GM19438 (cell line): ENCODE measurements around the gene PLA2G4C.

ENCODE experiments used
- ATAC-seq: cut with Tn5 transposase; IDR thresholded peaks from one replicate; pipeline ENCODE4 v1.9.1; 2021; ENCODE audit warnings: low read depth; ENCODE audit not compliant: unreplicated experiment

The PLA2G4C gene, protein sequence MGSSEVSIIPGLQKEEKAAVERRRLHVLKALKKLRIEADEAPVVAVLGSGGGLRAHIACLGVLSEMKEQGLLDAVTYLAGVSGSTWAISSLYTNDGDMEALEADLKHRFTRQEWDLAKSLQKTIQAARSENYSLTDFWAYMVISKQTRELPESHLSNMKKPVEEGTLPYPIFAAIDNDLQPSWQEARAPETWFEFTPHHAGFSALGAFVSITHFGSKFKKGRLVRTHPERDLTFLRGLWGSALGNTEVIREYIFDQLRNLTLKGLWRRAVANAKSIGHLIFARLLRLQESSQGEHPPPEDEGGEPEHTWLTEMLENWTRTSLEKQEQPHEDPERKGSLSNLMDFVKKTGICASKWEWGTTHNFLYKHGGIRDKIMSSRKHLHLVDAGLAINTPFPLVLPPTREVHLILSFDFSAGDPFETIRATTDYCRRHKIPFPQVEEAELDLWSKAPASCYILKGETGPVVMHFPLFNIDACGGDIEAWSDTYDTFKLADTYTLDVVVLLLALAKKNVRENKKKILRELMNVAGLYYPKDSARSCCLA

DNA sequence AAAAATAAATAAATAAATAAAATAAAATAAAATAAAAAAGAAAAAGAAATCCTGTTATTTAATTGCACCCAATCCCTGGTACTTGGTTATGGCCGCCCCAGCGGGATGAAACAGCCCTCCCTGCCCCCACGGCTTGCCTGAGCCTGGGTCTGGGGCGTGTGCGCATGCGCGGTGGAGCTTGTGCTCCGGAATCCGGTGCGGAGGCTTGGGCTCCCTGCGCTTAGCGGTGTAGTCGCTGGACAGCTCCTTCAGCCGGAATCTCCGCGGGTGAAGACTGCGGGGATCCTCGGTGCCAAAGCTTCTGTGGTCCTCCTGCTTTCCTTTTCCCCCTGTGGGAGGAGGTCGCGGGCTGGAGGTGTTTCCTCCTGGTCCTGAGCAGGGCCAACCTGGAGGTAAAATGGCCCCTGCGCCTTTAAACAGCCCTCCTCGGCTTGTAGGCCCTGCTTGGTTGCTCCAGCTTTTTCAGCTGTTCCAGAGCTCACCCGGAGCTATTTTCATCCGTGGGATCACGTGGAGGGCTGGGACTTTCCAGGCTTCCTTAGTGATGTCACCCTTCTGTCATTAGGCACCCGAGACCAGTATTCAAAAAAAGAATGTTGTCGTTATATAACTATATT lies at the start of gene PLA2G4C:
Gene PLA2G4C (minus strand): TSS at position 468 of the 617 bp plus-strand sequence. CDS start 4,288 bp downstream, outside the sequence.
- no peak for ATAC-seq

DNA sequence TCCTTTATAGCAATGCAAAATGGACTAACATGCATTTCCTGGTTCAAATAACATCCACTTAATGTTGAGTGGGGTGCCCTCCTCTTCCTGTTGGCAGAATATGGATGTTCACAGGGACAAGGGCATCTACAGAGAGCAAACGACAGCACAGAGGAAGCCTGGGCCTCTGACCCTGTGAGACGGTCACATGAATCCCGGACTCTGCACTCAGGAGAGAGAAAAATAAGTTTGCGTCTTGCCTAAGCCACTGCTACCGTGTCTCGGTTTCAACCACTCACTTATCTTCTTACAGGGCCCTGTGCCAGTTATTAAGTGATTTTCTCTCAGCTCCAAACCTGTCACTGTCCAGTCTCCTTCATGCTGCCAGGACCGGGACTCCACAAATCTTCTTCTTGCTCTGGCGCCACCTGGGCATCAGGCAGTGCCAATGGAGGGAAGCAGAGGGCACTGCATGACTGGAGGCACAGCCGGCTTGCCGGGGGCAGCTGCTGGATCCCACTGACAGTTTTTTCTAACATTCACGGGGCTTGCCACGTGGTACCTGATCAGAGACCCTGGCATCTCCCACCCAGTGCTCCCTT lies 47.7 kb upstream of the PLA2G4C start:
- ATAC-seq: no peak

DNA sequence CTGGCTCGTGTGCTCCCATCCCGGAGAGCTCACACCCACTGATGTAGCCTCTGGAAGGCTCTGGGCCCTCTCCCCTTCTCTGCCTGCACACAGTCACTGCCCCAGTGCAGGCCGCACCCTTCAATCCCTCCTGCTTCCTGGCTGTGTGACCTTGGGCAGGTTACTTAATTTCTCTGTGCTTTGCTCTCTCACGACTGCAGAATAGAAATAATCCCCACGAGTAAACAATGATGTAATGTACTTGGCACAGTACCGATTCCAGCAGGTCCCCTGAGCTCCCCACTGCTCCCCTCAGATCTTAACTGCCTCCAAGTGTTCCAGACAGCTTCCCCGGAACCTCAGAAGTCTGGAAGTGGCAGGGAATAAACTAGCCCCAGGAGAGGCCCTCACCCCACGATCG lies 43.4 kb upstream of the PLA2G4C start:
- ATAC-seq: no peak

DNA sequence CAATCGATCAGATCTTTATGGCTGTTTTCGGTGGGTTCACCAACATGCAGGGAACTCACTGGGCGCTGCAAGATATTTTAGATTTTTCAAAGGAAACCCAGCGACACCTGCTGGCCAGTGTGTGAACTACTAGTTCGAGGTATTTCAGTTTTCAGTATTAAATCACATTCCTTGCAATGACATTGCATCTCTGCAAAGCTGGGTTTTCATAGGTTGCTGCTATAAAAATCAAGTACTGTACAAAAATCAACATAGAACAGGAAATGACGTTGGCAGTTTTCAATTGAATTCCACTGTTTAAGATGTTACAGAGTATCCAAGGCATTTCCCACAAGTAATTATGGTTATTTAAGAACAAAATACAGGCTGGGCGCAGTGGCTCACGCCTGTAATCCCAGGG lies 41.9 kb upstream of the PLA2G4C start:
- no peak for ATAC-seq

DNA sequence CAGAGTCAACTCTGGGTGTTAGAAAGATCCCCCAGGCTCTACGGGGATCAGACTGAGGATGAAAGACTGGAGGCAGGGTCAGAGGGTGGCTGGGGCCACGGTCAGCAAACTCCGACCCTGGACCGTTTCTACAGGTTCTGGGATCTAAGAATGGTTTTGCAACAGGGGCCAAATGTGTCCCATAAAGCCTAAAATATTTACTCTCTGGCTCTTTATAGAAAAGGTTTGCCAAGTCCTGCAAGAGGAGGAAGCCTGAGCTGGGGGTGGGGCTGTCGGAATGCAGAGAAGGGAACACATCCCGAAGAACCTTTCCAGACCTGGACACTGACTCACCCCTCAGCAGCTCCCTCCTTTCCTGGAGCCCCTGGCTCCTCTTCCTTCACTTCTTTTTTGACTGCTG lies 38.8 kb upstream of the PLA2G4C start:
- ATAC-seq: no peak

DNA sequence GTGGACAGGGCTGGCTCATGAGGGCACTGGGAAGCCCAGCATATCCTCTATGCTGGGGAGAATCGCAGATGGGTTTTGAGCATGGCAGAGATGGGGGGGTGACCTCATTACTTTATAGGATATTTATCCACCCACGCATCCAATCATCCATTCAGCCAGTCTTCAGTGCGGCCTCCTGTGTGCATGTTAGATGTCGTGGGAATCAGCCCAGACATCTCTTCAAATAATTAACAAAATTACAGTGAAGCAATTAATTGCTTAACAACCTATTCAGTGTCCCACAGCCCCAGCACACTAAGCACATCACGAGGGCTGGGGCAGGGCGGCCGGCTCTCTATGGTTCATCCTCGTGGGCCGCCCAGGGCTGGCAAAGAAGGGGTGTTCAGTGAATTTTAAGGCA lies 38.0 kb upstream of the PLA2G4C start:
- no peak for ATAC-seq

DNA sequence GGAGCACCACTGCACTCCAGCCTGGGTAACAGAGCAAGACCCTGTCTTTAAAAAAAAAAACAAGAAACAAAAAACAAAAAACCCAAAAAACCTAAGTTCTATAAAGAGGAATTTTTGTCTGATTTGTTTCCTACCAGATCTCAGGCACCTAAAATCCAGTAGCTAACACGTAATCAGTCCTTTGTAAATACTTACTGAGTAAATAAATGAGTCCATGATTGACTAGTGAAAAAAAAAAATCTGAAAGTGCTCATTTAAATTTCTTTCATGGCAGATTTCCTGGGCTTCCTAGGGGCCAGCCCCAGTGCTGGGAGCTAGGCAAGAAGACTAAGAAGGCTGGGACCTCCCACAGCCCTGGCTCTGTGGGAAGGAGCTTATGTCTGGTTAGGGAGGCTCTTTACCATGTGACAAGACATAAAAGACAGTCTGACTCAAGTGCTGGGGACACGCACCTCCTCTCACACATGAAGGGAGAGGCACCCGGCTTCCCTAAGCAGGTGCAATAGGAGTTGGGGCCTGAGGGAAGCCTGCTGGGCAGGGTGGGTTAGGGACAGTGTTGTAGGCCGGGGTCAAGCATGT lies 37.1 kb upstream of the PLA2G4C start:
- no peak for ATAC-seq

DNA sequence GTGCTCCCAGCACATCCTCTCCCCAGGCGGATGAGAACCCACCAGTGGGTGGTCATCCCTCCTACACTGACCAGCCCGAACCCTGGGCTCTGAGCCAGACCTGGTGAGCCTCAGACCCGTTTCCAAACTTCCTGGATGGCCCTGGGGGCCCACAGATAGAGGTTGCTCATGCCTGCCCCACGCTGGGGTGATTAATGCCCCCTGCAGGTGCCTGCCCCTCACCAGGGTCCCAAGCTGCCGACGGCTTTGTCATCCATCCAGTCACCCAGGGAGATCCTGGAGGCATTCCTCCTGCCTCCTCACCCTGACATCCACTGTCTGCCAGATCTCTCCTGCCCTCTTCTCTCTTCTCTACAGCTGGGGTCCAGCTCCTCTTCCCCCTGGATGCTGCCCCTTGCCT lies 28.4 kb upstream of the PLA2G4C start:
- no peak for ATAC-seq

DNA sequence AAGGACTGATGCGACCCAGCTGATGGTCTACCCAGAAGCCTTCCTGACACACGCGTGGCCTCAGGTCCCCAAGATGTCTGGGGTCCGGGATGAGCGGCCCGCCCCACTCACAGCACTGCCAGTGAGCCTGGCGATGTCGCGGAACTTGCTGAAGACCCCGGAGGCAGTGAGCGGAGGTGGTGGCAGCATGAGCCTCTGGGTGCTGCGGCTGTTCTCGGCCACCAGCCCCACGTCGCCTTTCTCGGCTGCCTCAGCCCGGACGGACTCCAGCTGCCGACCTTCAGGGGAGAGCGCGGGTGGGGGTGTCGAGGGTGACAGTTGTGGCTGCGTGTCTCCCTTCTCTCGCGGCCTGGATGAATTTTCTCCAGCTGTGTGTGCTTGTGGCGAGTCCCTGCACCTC lies 26.8 kb upstream of the PLA2G4C start:
- no peak for ATAC-seq

DNA sequence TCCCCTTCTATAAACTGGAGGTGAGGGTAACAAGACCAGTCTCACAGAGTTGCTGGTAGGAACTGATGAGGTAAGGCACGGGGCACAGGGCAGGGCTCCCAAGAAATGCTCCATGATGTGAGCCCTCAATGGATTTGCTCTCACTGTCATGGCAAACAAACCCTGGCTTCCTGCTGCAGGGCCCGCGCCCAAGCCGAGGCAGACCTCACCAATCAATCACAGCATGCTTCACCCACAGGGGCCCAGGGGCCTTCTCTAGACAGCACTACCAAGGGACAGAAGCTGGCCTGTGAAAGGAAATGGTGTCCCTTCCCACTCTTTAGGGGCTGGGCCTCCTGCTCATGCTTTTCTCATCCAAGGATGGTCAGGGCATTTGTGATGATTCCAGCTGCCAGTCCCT lies 25.9 kb upstream of the PLA2G4C start:
- no peak for ATAC-seq

DNA sequence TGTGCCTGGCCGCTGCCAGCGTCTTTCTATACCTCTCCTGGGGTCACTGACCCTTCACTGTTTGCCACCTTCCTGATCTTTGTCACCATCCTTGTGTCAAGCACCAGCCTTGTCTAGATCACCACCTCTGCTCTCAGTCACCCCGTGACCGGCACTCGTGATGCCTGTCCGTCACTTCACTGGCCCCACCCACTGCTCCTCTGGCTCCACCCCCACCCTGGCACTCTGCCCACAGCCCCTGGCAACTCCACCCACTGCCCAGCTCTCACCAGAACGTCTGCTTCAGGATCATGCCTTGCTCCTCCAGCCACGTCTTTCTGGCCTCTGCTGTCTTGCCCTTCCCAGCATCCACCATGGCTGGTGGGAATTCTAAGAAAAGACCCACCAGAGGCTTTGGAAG lies 24.8 kb upstream of the PLA2G4C start:
- ATAC-seq: no peak

DNA sequence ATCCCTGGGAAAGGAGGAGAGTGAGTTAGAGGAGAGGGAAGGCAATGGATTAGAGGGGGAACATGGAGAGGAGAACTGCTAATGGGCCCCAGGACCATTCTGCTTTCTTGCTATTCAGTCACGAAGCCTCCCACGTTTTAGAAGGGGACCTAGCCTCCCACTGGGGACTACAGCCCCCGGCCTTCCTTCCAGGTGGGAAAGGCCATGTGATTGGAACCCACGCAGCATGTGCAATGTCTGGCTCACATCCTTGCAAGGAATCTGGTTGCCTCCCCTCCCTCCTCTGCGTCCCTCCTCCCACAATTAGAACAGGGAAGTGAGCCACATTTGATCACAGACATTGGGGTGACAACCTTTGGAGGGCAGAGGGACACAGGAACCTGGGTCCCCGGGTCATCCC lies 22.5 kb upstream of the PLA2G4C start:
- no peak for ATAC-seq

DNA sequence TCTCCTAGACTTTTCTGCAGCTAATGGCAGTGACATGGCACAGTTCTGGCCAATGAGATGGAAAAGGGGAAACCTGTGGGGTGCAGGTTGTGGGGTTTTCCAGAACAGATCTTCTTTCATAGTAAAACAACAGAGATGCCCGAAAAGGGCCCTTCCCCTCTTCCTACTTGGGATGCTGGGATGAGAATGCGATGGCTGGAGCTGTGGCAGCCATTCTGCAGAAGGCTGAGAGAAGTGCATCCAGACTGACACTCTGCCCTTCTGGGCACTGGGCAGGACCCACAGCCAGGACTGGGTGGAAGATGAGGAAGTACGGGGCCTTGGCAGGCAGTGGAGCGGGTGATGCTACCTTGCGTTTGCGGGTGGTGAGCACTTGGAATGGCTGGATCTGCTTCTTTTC lies 16.9 kb upstream of the PLA2G4C start:
- no peak for ATAC-seq

DNA sequence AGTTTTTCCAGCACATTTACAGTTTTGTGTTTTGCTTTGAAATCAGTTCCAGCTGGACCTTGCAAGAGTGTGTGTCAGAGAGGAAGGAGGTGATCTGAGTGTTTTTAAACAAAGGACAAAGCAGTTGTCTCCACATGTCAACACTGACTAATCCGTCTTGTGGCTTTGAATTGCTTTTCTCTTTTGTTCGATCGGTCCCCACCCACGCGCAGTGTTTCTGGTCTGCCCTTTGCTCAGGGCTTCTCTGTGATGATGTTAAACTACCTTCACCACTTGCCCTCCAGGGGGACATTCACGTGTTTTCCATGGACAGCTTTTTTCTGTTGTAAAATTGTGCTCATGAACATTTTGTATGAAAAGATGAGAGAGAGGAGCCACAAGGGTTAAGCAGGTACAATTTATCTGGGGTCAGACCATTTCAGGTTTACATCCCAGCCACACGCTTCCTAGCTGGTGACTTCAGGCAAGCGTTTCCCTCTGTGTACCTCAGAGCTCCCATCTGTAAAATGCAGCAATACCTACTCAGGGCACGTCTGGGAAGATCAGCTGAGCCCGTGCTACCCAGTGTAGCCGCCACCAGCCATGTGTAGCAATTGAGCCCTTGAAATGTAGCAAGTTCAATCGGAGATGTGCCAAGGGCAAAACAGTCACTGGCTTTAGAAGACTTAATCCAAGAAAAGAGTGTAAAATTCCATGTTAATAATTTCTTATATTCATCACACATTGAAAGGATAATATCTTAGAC lies 13.5 kb upstream of the PLA2G4C start:
- ATAC-seq: no peak

DNA sequence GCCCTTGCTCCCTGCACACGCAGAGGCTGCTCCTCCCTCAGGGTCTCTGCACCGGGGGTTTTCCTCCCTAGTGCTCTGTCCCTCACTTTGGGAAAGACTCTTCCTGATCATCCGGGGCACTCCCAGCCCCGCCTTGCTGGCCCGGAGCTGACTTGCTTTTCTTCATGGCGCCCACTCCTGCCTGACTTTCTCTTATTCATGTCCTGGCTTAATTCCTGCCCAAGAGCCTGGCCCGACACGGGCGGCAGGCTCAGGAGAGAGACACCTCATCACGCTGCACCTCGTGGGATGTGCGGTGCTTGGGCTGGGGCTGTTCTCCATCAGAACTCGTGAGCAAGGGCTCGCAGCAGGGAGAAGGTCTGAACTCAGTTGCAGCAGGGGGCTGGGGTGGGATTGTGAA lies 11.8 kb upstream of the PLA2G4C start:
- no peak for ATAC-seq

DNA sequence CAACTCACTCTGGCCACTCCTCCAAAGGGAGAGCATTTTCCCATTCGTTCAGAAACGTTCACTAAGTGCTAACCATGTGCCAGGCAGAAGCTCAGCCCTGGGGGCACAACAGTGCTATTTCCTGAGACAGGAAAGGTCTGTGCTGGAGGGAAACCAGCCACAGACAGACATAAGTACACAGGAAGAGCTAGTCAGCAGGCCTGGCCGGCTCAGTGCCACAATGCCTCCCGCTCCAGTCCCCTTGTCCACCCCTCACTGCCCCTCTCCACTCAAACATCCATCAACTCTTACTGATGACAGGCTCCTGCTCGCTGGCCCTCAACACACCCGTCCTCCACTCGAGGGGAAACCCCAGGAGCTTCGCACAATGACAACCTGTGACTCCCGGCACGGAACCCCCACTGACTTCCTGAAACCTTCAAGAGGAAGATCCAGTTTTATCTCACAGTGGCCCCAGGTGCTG lies 11.3 kb upstream of the PLA2G4C start:
- no peak for ATAC-seq

DNA sequence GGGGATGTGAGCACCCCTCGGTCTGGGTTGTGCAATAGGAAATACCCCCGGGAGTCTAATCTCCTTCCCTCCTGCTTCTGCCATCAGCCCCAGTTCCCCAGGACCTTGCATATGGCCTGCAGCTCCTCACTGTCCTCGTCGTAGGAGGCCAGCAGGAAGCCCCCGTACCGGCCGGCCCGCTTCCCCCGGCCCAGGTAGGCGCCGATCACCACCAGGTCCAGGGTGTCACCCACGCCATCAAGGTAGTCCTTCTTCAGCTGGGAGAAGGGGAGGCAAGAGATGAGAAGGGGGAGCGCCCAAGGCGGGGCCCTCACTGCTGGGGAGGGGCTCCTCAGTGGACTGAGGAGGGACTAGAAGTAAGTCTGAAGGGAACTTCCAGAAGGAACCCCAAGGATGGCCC lies 10.4 kb upstream of the PLA2G4C start:
- no peak for ATAC-seq

DNA sequence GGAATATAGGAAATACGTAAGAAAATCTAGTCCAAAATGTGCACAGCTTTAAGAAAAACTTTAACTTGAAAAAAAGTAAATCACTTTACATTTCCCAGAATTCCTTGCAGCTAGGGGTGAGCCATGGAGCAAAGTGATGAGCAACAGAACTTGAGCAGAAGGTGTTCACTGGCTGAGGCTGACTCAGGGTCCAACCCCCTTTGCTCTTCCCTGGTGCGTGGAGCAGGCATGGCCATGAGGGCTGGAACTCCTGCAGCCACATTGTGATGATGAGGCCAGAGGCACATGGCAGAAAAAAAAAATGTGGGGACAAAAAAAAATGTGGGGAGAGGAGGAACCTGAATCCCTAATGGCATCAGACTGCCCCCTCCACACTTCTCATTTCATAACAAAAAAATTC lies 9.9 kb upstream of the PLA2G4C start:
- no peak for ATAC-seq

DNA sequence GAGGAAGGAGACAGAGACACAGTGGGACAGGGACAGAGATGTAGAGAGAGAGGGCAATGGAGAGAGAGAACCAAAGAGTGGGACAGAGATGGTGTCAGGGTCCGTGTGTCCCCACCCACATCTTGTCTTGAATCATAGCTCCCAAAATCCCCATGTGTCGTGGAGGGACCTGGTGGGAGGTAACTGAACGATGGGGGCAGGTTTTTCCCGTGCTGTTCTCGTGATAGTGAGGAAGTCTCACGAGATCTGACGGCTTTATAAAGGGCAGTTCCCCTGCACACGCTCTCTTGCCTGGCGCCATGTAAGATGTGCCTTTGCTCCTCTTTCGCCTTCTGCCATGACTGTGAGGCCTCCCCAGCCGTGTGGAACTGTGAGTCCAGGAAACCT lies 7.5 kb upstream of the PLA2G4C start:
- ATAC-seq: no peak

DNA sequence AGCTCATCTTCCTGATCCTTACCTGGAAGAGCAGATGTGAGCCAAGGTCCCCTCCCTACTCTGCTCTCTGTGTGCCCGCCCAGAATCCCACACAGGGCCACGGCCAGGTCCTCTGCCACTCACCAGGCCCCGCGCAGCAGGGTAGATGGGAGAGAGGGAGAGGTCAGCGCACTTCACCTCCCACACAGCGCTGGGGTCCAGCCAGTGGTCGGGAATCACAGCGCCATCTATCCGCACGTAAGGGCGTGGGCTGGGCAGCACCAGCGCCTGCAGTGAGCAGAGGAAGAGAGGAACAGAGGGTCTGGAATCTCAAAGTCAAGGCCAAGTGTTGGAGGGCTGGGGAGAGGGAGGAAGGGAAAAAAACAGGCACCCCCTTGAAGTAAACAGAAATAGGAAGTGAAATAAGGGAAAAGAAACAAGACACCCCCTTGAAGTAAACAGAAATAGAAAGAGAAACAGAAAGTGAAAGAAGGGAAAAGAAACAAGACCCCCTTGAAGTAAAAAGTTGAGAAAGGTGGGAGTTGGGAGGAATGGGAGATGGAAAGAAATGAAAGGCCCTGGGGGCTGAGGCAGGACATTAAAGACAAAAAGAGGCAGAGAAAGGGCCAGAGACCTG lies 7.0 kb upstream of the PLA2G4C start:
- ATAC-seq: no peak
